HuH-7 (cell line): Measurements from ENCODE around the gene CENPVL3.
"Not testable (repeated sequence)": the region's sequence is repeated elsewhere in the genome, so short reads cannot be mapped to it uniquely, and the experiment has no call there.

Experiments
- DNase-seq: peaks from one replicate; pipeline ENCODE4 v3.0.0; 2011; ENCODE audit warnings: low spot score

Gene CENPVL3

DNA sequence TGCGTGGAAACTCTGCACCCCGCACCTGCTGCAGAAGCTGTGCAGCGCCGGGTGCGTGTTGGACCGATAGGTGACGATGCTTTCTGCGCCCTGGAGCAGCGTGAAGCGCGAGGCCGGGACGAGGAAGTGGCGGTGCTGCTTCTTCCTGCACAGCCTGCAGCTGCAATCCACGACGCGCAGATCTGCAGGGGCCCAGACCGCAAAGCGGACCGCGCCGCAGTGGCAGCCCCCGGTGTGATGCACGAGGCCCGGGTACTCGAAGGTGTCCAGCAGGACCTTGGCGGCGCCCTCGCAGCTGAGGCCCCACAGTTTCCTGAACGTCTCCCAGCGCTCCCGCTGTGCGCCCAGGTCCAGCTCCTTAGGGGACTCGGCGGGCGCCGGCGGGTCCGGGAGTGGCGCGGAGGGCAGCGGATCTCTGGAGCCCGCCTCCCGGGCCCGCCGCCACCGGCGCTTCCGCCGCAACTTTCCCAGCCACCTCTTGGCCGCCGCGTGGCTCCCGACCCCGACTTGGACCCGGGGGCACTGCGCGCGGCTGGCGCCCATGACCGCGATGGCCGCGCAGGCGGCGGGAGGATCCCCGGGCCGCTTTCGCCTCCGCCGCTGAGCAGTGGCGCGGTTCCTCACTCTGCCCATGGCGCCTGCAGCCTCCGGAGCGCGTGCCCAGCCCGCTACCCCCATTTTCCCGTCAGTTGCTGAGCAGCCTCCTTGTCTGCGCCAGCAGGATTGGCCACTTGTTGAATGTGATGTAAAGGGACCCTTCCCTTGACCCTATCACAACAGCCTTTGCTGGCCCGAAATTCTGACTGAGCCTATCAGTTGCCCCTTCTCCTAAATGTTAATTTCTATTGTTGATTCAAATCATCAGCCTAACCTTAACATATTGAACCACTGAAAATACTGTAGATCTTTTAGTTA lies at the start of gene CENPVL3:
TSS of gene CENPVL3 (minus strand) at position 672 of the 915 bp plus-strand sequence. CDS start at position 633, 39 bp downstream.
- not testable (repeated sequence) for DNase-seq

DNA sequence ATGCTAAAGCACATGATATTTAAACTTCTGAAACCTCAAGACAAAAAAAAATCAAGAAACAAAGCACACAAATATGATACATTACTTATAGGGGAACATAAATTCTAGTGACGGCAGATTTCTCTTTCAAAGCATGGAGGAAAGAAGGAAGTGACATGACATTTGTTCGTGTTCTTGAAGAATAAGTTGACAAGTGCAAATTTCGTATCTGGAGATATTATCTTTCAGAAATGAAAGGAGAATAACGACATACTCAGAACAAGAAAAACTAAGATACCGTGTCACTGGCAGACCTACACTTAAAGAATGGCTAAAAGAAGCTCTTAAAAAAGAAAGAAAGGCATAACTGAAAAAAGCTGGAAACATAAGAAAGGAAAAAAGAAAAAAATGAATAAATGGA lies 47.3 kb upstream of the CENPVL3 start:
- DNase-seq, result no peak

DNA sequence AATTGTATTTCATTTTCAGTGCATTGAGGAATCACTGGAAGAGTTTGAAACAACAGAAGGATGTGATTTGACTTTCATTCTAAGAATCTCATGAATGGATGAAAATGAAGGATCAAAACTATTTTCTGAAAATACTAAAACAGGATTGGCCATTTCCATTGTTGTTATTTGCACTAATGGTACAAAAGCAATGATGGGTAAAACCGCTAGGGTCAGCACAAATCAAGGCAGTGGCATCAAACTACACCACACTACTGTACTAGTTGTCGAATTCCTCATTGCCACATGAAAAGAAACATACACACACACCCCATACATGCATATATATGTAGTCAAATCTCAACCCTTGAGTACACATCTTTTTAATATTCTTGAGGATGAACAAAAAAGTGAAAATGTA lies 24.7 kb upstream of the CENPVL3 start:
- no peak for DNase-seq

DNA sequence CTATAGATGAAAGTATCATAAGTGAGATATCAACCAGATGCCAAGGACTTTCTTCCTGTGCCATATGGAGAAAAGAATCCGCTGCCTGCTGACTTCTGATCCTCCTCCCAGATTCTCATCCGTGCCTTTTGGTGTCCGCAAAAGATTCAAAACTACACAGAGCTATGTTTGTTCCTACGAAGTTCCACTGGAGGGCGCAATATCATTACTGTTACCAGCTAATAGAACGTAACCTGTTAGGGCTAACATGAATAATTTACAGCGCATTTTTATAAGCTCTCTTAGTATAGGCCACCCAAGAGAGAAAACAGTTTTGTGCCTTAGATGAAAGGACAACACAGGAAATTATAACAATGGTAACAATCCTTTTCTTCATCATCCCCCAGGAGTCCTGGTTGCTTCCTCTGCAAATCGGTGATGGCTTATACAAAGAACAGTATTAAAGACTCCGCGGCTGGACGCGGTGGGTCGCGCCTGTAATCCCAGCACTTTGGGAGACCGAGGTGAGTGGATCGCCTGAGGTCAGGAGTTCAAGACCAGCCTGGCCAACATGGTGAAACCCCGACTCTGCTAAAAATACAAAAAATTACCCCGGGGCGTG lies 22.8 kb upstream of the CENPVL3 start:
- DNase-seq, result peak; percentile 10

DNA sequence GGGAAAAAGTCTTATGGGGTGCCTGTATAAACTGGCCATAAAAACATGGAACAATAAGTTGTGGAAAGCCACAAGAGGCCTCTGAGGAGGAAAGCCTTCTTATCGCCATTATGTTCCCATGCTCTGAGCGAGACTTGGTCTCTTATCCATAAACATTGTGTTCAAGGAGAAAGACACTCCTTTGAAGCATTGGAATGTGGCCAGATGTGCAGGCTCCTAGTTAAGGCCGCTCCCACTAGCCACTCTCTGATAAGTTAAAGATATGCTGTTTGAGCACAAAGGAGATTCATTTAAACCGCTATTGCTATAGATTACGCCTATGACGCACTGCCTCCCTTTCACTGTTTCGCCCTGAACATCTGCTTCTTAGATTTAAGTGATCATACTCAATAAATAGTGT lies 17.8 kb upstream of the CENPVL3 start:
- not testable (repeated sequence) for DNase-seq

DNA sequence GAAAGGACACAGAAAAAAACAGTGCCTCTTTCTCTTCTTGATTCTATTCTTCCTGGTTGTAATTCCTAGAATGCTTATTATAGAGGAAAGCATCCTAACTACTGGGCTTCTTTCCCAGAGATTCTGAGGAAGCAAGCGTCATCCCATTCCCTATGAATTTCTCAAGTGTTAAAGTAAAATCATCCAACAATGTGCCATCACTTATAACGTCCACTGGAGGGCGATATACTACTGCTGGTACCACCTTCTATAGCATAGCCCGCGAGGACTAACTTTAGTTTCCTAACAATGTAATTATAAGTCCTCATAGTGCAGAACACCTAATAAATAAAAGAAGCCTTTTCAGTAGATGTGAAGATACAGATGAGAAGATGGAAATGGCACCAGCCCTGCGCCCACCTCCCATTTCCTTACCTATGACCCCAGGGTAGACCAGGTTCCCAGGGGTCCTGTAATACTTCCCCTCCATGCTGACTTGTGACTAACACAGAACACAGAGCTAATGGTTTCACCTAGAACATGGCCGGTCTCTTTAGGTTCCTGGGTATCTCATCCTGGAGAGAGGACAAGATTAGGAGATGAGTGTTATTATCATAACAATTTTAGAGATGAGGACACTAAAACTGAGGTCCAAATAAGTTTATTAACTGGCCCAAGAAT lies 4.2 kb downstream of the CENPVL3 start:
- DNase-seq, result peak; percentile 30

DNA sequence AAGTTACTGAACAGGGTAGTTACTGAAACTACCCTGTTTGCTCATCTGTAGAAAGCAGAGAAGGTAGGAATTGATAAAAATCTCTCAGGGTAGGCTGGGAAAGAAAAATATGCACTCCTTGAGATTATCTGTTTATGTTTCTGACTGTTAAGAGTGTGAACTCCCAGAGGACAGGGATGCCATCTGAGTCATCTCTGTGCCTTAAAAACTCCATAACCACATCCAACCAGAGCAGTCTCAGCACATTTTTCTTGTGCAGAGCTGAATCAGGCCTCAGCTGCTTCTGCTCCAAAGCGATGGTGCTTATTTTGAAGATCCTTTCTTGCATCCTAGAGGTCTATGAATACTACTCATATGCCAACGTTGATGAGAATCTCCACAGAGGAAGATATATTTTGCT lies 9.9 kb downstream of the CENPVL3 start:
- DNase-seq, result no peak

DNA sequence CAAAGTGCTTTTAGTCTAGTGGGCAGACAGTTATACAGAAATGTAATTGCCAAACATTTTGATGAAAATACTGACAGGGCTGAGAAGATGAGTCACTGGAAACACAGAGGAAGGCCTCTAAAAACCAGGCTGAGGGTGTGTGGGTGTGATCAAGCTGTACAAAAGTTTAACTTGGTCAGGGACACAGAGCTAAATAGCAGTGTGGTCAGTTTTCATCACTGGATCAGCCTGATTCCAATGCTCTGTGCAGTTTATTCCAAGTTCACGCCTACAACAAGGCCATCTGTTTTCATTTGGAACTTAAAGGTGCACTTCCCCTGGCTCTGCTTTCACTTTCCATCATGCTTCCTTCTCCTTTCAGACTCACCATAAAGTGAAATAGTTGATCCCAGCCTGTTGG lies 10.6 kb downstream of the CENPVL3 start:
- no peak for DNase-seq

DNA sequence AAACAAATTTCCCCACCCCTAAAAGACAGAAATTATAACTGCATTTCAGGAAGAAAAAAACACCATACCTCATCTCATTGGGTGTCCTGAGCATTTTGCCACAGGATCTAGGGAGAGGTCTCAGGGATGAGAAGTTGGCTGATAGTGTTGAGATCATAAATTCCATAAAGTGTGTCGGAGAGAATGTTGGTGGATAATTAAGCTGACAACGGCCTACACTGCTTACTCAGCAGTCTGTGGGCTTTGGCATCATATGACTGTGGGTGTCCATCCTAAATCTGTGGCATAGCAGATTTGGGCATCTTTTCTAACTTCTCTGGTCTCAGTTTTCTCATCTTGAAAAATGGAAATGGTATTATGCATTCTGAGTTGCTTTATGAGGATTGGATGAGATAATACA lies 12.3 kb downstream of the CENPVL3 start:
- no peak for DNase-seq

DNA sequence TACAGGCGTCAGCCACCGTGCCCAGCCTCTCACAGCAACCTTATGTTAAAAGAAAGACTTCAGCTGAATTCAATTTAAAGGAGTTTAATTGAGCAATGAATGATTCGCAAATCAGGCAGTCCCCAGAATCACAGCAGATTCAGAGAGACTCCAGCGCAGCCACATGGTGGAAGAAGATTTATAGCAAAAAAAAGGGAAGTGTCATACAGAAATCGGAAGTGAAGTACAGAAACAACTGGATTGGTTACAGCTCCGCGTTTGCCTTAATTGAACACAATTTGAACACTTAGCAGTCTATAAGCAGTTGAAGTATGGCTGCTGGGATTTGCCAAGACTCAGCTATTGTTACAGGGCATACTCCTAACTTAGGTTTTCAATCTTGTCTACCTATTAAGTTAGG lies 19.8 kb downstream of the CENPVL3 start:
- DNase-seq, result no peak

DNA sequence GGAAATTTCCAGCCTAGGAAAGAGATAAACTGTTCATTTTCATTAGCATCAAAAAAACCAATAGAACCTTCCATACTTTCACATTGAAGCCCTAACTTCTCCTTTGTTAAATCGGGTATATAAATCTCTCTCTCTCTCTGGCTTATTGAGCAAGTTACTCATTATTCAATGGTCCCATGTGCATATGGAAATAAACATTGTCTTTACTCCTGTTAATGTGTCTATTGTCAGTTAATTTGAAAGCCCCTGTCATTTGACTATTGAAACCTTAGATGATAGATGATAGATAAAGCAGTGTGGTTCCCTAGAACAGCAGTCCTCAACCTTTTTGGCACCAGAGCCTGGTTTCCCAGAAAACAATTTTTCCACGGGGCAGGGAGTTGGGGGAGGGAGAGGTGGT lies 46.8 kb downstream of the CENPVL3 start:
- no peak for DNase-seq

DNA sequence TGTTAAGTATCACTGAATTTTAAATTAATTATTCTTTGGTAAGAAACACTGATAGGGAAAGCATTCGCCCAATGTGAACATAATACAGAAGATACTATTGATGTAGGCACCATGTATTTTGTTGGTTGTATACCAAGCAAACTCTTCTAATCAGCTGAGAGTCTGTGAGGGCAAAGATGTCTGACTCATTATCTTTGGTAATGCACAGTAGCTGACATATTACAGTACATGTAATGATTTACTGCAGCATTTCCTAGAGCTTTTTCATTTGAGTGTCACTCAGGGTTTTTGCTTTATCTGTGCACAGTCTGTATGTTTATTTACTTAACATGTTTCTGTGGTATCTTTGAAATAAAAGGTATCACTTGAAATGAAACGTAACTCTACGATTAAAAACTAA lies 49.2 kb downstream of the CENPVL3 start:
- DNase-seq, result no peak

DNA sequence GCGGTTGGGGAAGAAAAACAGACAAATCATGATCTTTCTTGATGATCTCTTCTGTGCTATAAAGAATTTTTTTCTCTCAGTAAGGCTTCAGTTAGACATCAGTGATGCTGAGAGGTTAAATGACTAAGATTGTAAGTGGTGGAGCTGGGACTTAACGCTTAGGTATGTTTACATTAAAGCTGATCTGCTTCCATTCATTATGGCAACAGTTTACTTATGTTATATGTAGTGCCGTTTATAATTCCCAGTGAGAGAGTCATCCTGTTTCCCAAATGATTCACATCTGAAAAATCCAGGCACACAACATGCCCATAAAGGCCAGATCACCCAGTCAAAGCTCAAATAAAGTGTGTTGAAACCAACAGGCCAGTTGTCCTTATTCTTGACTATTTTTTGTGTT lies 50.1 kb downstream of the CENPVL3 start:
- DNase-seq, result no peak
